Keratinocyte (primary cell): ENCODE data around the gene CDK12.
"Not testable (repeated sequence)": the region's sequence is repeated elsewhere in the genome, so short reads cannot be mapped to it uniquely, and the experiment has no call there.

Experiments used
- CTCF ChIP-seq, 3 experiments: IDR thresholded peaks in 1 of 3; conservative IDR thresholded peaks in 1 of 3; optimal IDR thresholded peaks in 1 of 3; 2 replicates in 2 of 3; 3 replicates in 1 of 3; pipeline versions ENCODE3 to v1.5.1; 2011; ENCODE audit warnings: low read length in 3 of 3, mild to moderate bottlenecking in 3 of 3, moderate library complexity in 2 of 3, control low read depth in 1 of 3, inconsistent platforms in 1 of 3; ENCODE audit not compliant: insufficient read depth in 2 of 3; ENCODE audit errors: extremely low read depth in 1 of 3
- EZH2 ChIP-seq: IDR thresholded peaks from one replicate; pipeline ENCODE4 v1.6.1; 2012; ENCODE audit warnings: inconsistent platforms, mild to moderate bottlenecking, low read length, moderate library complexity

- not testable (repeated sequence) for TF ChIP-seq CTCF (optimal IDR thresholded peaks at IDR 0.05 in 1 of 3, IDR thresholded peaks at IDR 0.05 in 1 of 3, conservative IDR thresholded peaks at IDR 0.05 in 1 of 3; ENCODE audit: extremely low read depth in 1 of 3, insufficient read depth in 2 of 3, low read length in 3 of 3); EZH2
Measured at GRCh38 chr17:39544361-39544760, 83.1 kb downstream of the CDK12 start.
